ENCODE measurements around the gene WDR88.
"Not testable (repeated sequence)": the region's sequence is repeated elsewhere in the genome, so short reads cannot be mapped to it uniquely, and the experiment has no call there.

Gene WDR88

GRCh38 chr19:33134571-33135041, 2.7 kb downstream of the WDR88 start:
- H3K4me1 Mint-ChIP-seq, result peaks cover 5% of the 10 kb centered on the region
- H3K27ac Mint-ChIP-seq (ENCODE audit: low read depth), result peak overlapping the region; percentile 49
- peak in 1 of 2 donors; percentile 9 for DNase-seq (ENCODE audit: low spot score in 2 of 2)
- peak; percentile 49 for ATAC-seq (replicated peaks; ENCODE audit: extremely low read depth, poor library complexity, severe bottlenecking)
- H3K27me3 Mint-ChIP-seq, result peaks cover 7% of the 10 kb centered on the region
- peaks cover 11% of the 10 kb centered on the region for H3K36me3 Mint-ChIP-seq (ENCODE audit: insufficient read depth)
- H3K9me3 Mint-ChIP-seq, result no peaks in the 10 kb centered on the region
- peak overlapping the region; percentile 60 for H3K4me3 Mint-ChIP-seq

- Mint-ChIP-seq H3K9me3 (no peaks in the 10 kb centered on the region), H3K27me3 (peaks cover 19% of the 10 kb centered on the region), H3K4me3 (no peak overlapping the region), H3K4me1 (peaks cover 11% of the 10 kb centered on the region), H3K36me3 (ENCODE audit: insufficient read depth) (peaks cover 3% of the 10 kb centered on the region), H3K27ac (ENCODE audit: low read depth) (no peak overlapping the region)
- no peak for DNase-seq (ENCODE audit: low spot score in 2 of 2)
- ATAC-seq (replicated peaks; ENCODE audit: extremely low read depth, poor library complexity, severe bottlenecking), result no peak
Observed at GRCh38 chr19:33139165-33139564, 7.3 kb downstream of the WDR88 start.

GRCh38 chr19:33143897-33144405, 12.0 kb downstream of the WDR88 start:
- H3K4me3 Mint-ChIP-seq, result no peak overlapping the region
- DNase-seq (ENCODE audit: low spot score in 2 of 2) (peak; percentile 45 to 56), ATAC-seq (replicated peaks; ENCODE audit: extremely low read depth, poor library complexity, severe bottlenecking) (peak; percentile 92)
- no peaks in the 10 kb centered on the region for H3K9me3 Mint-ChIP-seq
- peaks cover 16% of the 10 kb centered on the region for H3K27me3 Mint-ChIP-seq
- peaks cover 6% of the 10 kb centered on the region for H3K4me1 Mint-ChIP-seq
- no peak overlapping the region for H3K27ac Mint-ChIP-seq (ENCODE audit: low read depth)
- peaks cover 4% of the 10 kb centered on the region for H3K36me3 Mint-ChIP-seq (ENCODE audit: insufficient read depth)

- H3K27ac Mint-ChIP-seq (ENCODE audit: low read depth), result no peak overlapping the region
Observed at GRCh38 chr19:33146209-33146608, 14.3 kb downstream of the WDR88 start.

GRCh38 chr19:33147538-33147937, 15.6 kb downstream of the WDR88 start:
- no peak for ATAC-seq (replicated peaks; ENCODE audit: extremely low read depth, poor library complexity, severe bottlenecking)
- peaks cover 2% of the 10 kb centered on the region for H3K36me3 Mint-ChIP-seq (ENCODE audit: insufficient read depth)
- DNase-seq (ENCODE audit: low spot score in 2 of 2), result no peak
- H3K27me3 Mint-ChIP-seq, result no peaks in the 10 kb centered on the region
- no peaks in the 10 kb centered on the region for H3K9me3 Mint-ChIP-seq
- no peak overlapping the region for H3K27ac Mint-ChIP-seq (ENCODE audit: low read depth)
- H3K4me1 Mint-ChIP-seq, result peaks cover 11% of the 10 kb centered on the region
- no peak overlapping the region for H3K4me3 Mint-ChIP-seq

More at GRCh38 chr19:33146209-33146608, 14.3 kb downstream of the WDR88 start:
- Mint-ChIP-seq H3K4me1 (peaks cover 11% of the 10 kb centered on the region), H3K9me3 (no peaks in the 10 kb centered on the region), H3K27me3 (peaks cover 12% of the 10 kb centered on the region), H3K4me3 (no peak overlapping the region), H3K36me3 (ENCODE audit: insufficient read depth) (peaks cover 4% of the 10 kb centered on the region)
- DNase-seq (ENCODE audit: low spot score in 2 of 2) (no peak), ATAC-seq (replicated peaks; ENCODE audit: extremely low read depth, poor library complexity, severe bottlenecking) (no peak)

- H3K4me1 Mint-ChIP-seq, result peaks cover 5% of the 10 kb centered on the region
- no peak overlapping the region for H3K27ac Mint-ChIP-seq (ENCODE audit: low read depth)
- H3K9me3 Mint-ChIP-seq, result no peaks in the 10 kb centered on the region
Observed at GRCh38 chr19:33150852-33151518, 19.1 kb downstream of the WDR88 start.

GRCh38 chr19:33152176-33152575, 20.3 kb downstream of the WDR88 start:
- no peak overlapping the region for H3K4me3 Mint-ChIP-seq
- no peaks in the 10 kb centered on the region for H3K36me3 Mint-ChIP-seq (ENCODE audit: insufficient read depth)
- no peak overlapping the region for H3K27ac Mint-ChIP-seq (ENCODE audit: low read depth)
- DNase-seq (ENCODE audit: low spot score in 2 of 2), result no peak
- H3K9me3 Mint-ChIP-seq, result no peaks in the 10 kb centered on the region
- no peak for ATAC-seq (replicated peaks; ENCODE audit: extremely low read depth, poor library complexity, severe bottlenecking)
- H3K27me3 Mint-ChIP-seq, result no peaks in the 10 kb centered on the region
- peaks cover 5% of the 10 kb centered on the region for H3K4me1 Mint-ChIP-seq

More at GRCh38 chr19:33150852-33151518, 19.1 kb downstream of the WDR88 start:
- H3K4me3 Mint-ChIP-seq, result no peak overlapping the region
- DNase-seq (ENCODE audit: low spot score in 2 of 2) (no peak), ATAC-seq (replicated peaks; ENCODE audit: extremely low read depth, poor library complexity, severe bottlenecking) (no peak)
- H3K36me3 Mint-ChIP-seq (ENCODE audit: insufficient read depth), result no peaks in the 10 kb centered on the region
- no peaks in the 10 kb centered on the region for H3K27me3 Mint-ChIP-seq

- not testable (repeated sequence) for H3K9me3 Mint-ChIP-seq; H3K36me3 Mint-ChIP-seq (ENCODE audit: insufficient read depth); H3K4me3 Mint-ChIP-seq; DNase-seq (ENCODE audit: low spot score in 2 of 2); H3K4me1 Mint-ChIP-seq; H3K27ac Mint-ChIP-seq (ENCODE audit: low read depth); H3K27me3 Mint-ChIP-seq; ATAC-seq (replicated peaks; ENCODE audit: extremely low read depth, poor library complexity, severe bottlenecking)
Observed at GRCh38 chr19:33152625-33153024, 20.7 kb downstream of the WDR88 start.

GRCh38 chr19:33154313-33154712, 22.4 kb downstream of the WDR88 start:
- H3K36me3 Mint-ChIP-seq (ENCODE audit: insufficient read depth); ATAC-seq (replicated peaks; ENCODE audit: extremely low read depth, poor library complexity, severe bottlenecking); H3K27me3 Mint-ChIP-seq; DNase-seq (ENCODE audit: low spot score in 2 of 2); H3K27ac Mint-ChIP-seq (ENCODE audit: low read depth); H3K4me3 Mint-ChIP-seq; H3K9me3 Mint-ChIP-seq: not testable (repeated sequence)
- peaks cover 18% of the 10 kb centered on the region for H3K4me1 Mint-ChIP-seq

GRCh38 chr19:33156334-33156733, 24.4 kb downstream of the WDR88 start:
- H3K36me3 Mint-ChIP-seq (ENCODE audit: insufficient read depth), result peaks cover 6% of the 10 kb centered on the region
- no peak overlapping the region for H3K27ac Mint-ChIP-seq (ENCODE audit: low read depth)
- DNase-seq (ENCODE audit: low spot score in 2 of 2) (no peak), ATAC-seq (replicated peaks; ENCODE audit: extremely low read depth, poor library complexity, severe bottlenecking) (no peak)
- no peaks in the 10 kb centered on the region for H3K27me3 Mint-ChIP-seq
- H3K9me3 Mint-ChIP-seq, result no peaks in the 10 kb centered on the region
- peaks cover 29% of the 10 kb centered on the region for H3K4me1 Mint-ChIP-seq
- H3K4me3 Mint-ChIP-seq, result no peak overlapping the region

- H3K27ac Mint-ChIP-seq (ENCODE audit: low read depth), result peak overlapping the region; percentile 72
- no peak overlapping the region for H3K4me3 Mint-ChIP-seq
- peaks cover 37% of the 10 kb centered on the region for H3K4me1 Mint-ChIP-seq
- peaks cover 6% of the 10 kb centered on the region for H3K36me3 Mint-ChIP-seq (ENCODE audit: insufficient read depth)
- DNase-seq (ENCODE audit: low spot score in 2 of 2), result no peak
- H3K9me3 Mint-ChIP-seq, result no peaks in the 10 kb centered on the region
- H3K27me3 Mint-ChIP-seq, result no peaks in the 10 kb centered on the region
- no peak for ATAC-seq (replicated peaks; ENCODE audit: extremely low read depth, poor library complexity, severe bottlenecking)
Observed at GRCh38 chr19:33157906-33158305, 26.0 kb downstream of the WDR88 start.

GRCh38 chr19:33158365-33158764, 26.5 kb downstream of the WDR88 start:
- Mint-ChIP-seq H3K9me3 (no peaks in the 10 kb centered on the region), H3K4me1 (peaks cover 37% of the 10 kb centered on the region), H3K36me3 (ENCODE audit: insufficient read depth) (peaks cover 6% of the 10 kb centered on the region), H3K27me3 (no peaks in the 10 kb centered on the region), H3K4me3 (no peak overlapping the region), H3K27ac (ENCODE audit: low read depth) (peak overlapping the region; percentile 72)
- DNase-seq (ENCODE audit: low spot score in 2 of 2) (no peak), ATAC-seq (replicated peaks; ENCODE audit: extremely low read depth, poor library complexity, severe bottlenecking) (no peak)

- Mint-ChIP-seq H3K4me1 (peaks cover 37% of the 10 kb centered on the region), H3K9me3 (no peaks in the 10 kb centered on the region), H3K27me3 (no peaks in the 10 kb centered on the region), H3K4me3 (no peak overlapping the region), H3K27ac (ENCODE audit: low read depth) (no peak overlapping the region), H3K36me3 (ENCODE audit: insufficient read depth) (peaks cover 6% of the 10 kb centered on the region)
- DNase-seq (ENCODE audit: low spot score in 2 of 2), result no peak
- no peak for ATAC-seq (replicated peaks; ENCODE audit: extremely low read depth, poor library complexity, severe bottlenecking)
Observed at GRCh38 chr19:33159149-33159548, 27.2 kb downstream of the WDR88 start.

Measured in central memory CD8-positive, alpha-beta T cell (primary cell).